ENCODE data around the gene SLAMF7. TPM values are rescaled to one million over a fixed set of nuclear protein-coding genes. Genes with fewer than 3 reads are reported as not detected.

The SLAMF7 gene
- total RNA-seq, 1 donor from 2014 or later = not detected

- no peak for DNase-seq (ENCODE audit: low read depth in 2 of 2)
These were observed 61.8 kb downstream of the SLAMF7 start for GRCh38 chr1:160800645-160801408.

GRCh38 chr1:160801836-160802580 is 63.0 kb downstream of the SLAMF7 start:
- no peak for DNase-seq (ENCODE audit: low read depth in 2 of 2)

Other genes with a start within 250 kb of the SLAMF7 start
- not detected in 2 replicates for gene SLAMF6, start 216.0 kb upstream of the SLAMF7 start, total RNA-seq
- not detected in 2 replicates for gene CD84, start 159.8 kb upstream of the SLAMF7 start, total RNA-seq
- under 0.01 and 0.13 TPM in 2 replicates for gene SLAMF1, start 92.2 kb upstream of the SLAMF7 start, total RNA-seq
- not detected in 2 replicates for gene CD48, start 27.4 kb upstream of the SLAMF7 start, total RNA-seq
- not detected in 2 replicates for gene LY9, start 56.9 kb downstream of the SLAMF7 start, total RNA-seq
- not detected in 2 replicates for gene CD244, start 123.6 kb downstream of the SLAMF7 start, total RNA-seq
- gene ITLN1, start 145.9 kb downstream of the SLAMF7 start, total RNA-seq = not detected in 2 replicates
- gene ITLN2, start 215.6 kb downstream of the SLAMF7 start, total RNA-seq = not detected in 2 replicates